CD8-positive, alpha-beta memory T cell (primary cell): ENCODE measurements around the gene S100A5. TPM values are rescaled to one million over a fixed set of nuclear protein-coding genes. Genes with fewer than 3 reads are reported as not detected.
"Not testable (repeated sequence)": the region's sequence is repeated elsewhere in the genome, so short reads cannot be mapped to it uniquely, and the experiment has no call there.

Source experiments
- CTCF ChIA-PET: fragments of 350-600 bp; sonication (Branson Sonifier 250); formaldehyde crosslinking; loops from one replicate; lab custom pipeline; 2021; ENCODE audit warnings: antibody characterized with exemption; lab: Charles Lee
- POLR2A ChIA-PET: fragments of 350-600 bp; sonication (Branson Sonifier 250); formaldehyde crosslinking; loops from one replicate; lab custom pipeline; 2021; ENCODE audit warnings: antibody characterized with exemption; lab: Charles Lee
- DNase-seq, 5 donors: peaks; one replicate each; pipeline versions ENCODE4 v3.0.0 to v3.0.0-alpha.2; 2020 to 2022; ENCODE audit warnings: mixed read lengths in 1 of 5
- H3K27ac ChIP-seq: one replicate; pipeline ENCODE4 v1.7.0; 2013; ENCODE audit warnings: low read depth, mild to moderate bottlenecking, low read length, moderate library complexity
- H3K27me3 ChIP-seq: 2 replicates; pipeline ENCODE4 v1.7.0; 2013; ENCODE audit warnings: low read length, mild to moderate bottlenecking; ENCODE audit not compliant: insufficient read depth, poor library complexity, severe bottlenecking
- H3K36me3 ChIP-seq: 2 replicates; pipeline ENCODE4 v1.7.0; 2013; ENCODE audit warnings: mild to moderate bottlenecking, low read length, moderate library complexity; ENCODE audit not compliant: insufficient read depth
- H3K4me1 ChIP-seq: 2 replicates; pipeline ENCODE4 v1.7.0; 2013; ENCODE audit warnings: mild to moderate bottlenecking, low read length, moderate library complexity; ENCODE audit not compliant: insufficient read depth
- H3K4me3 ChIP-seq: 2 replicates; pipeline ENCODE4 v1.7.0; 2013; ENCODE audit warnings: mild to moderate bottlenecking, low read length
- H3K9me3 ChIP-seq: 2 replicates; pipeline ENCODE4 v1.7.0; 2013; ENCODE audit warnings: mild to moderate bottlenecking, low read length
- H3K27ac Mint-ChIP-seq, 8 donors: one replicate each; pipeline ENCODE4 v1.8.0; 2020 to 2021; ENCODE audit warnings: mixed read lengths in 8 of 8, mild to moderate bottlenecking in 6 of 8, inconsistent platforms in 3 of 8, moderate library complexity in 3 of 8
- H3K27me3 Mint-ChIP-seq, 2 donors: one replicate each; pipeline ENCODE4 v1.8.0; 2020 to 2021; ENCODE audit warnings: mixed read lengths in 2 of 2, mild to moderate bottlenecking in 1 of 2, moderate library complexity in 1 of 2
- H3K36me3 Mint-ChIP-seq, 3 donors: one replicate each; pipeline ENCODE4 v1.8.0; 2020 to 2021; ENCODE audit warnings: mixed read lengths in 3 of 3, inconsistent platforms in 1 of 3, mild to moderate bottlenecking in 1 of 3
- H3K4me1 Mint-ChIP-seq, 3 donors: one replicate each; pipeline ENCODE4 v1.8.0; 2020 to 2021; ENCODE audit warnings: mixed read lengths in 3 of 3, inconsistent platforms in 1 of 3, mild to moderate bottlenecking in 1 of 3
- H3K4me3 Mint-ChIP-seq, 7 donors: one replicate each; pipeline ENCODE4 v1.8.0; 2020 to 2021; ENCODE audit warnings: mixed read lengths in 7 of 7, mild to moderate bottlenecking in 6 of 7, moderate library complexity in 4 of 7, inconsistent platforms in 2 of 7
- H3K9me3 Mint-ChIP-seq, 5 donors: one replicate each; pipeline ENCODE4 v1.8.0; 2020 to 2022; ENCODE audit warnings: mixed read lengths in 5 of 5, mild to moderate bottlenecking in 3 of 5, moderate library complexity in 2 of 5, inconsistent platforms in 1 of 5
- polyA plus RNA-seq: library from polyadenylated mRNA; unstranded; fragments of 300-500 nt; fragmentation: Illumina TruSeq; gene quantifications from one replicate; pipeline ENCODE4 v1.2.3, GENCODE V29; 2021
- total RNA-seq, 2 experiments: library from RNA; stranded (reverse); gene quantifications; one replicate each; pipeline ENCODE4 v1.2.3, GENCODE V29; 2021

Gene S100A5
- total and polyA plus RNA-seq, 3 experiments from 2014 or later: 0.61 to 1.6 (median 1.5) TPM

GRCh38 chr1:153520137-153520691, 20.5 kb downstream of the S100A5 start:
- not testable (repeated sequence) for H3K27me3 ChIP-seq, H3K36me3 ChIP-seq, DNase-seq, H3K4me3 Mint-ChIP-seq, H3K9me3 Mint-ChIP-seq, H3K27ac ChIP-seq, H3K4me1 ChIP-seq, H3K27me3 Mint-ChIP-seq, H3K36me3 Mint-ChIP-seq, H3K4me3 ChIP-seq, H3K9me3 ChIP-seq, H3K4me1 Mint-ChIP-seq
- ChIA-PET CTCF (interaction anchor here (1.2 to 4.2 kb wide), 6 partner anchors 10 to 48 kb away, joined by 3 to 31 read pairs (median 5); no protein-coding TSS in a partner anchor), POLR2A (interaction anchor here (1.0 to 1.5 kb wide), 2 partner anchors 12 to 25 kb away, joined by 3 read pairs; no protein-coding TSS in a partner anchor)
- H3K27ac Mint-ChIP-seq: peak overlapping the region in 1 of 8 donors; percentile 18

- CTCF ChIA-PET: interaction anchor here (3.8 to 4.2 kb wide), 2 partner anchors 9 to 14 kb away, joined by 27 to 31 read pairs; no protein-coding TSS in a partner anchor
- Histone ChIP-seq H3K36me3 (no peaks in the 10 kb centered on the region), H3K9me3 (no peaks in the 10 kb centered on the region), H3K4me1 (no peaks in the 10 kb centered on the region), H3K4me3 (no peak overlapping the region), H3K27me3 (no peaks in the 10 kb centered on the region), H3K27ac (no peak overlapping the region)
- Mint-ChIP-seq H3K9me3 (no peaks in the 10 kb centered on the region), H3K4me1 (peaks cover 5 to 7% (median 7%) of the 10 kb centered on the region in 3 donors), H3K27me3 (peaks cover 0 to 4% of the 10 kb centered on the region in 2 donors), H3K4me3 (no peak overlapping the region), H3K27ac (no peak overlapping the region), H3K36me3 (peaks cover 0 to 2% (median 0%) of the 10 kb centered on the region in 3 donors)
- POLR2A ChIA-PET: no interaction called here
- no peak for DNase-seq
Observed at GRCh38 chr1:153519242-153519641, 21.5 kb downstream of the S100A5 start.

GRCh38 chr1:153515504-153516394, 25.0 kb downstream of the S100A5 start:
- Mint-ChIP-seq H3K9me3 (no peaks in the 10 kb centered on the region), H3K4me3 (no peak overlapping the region), H3K36me3 (no peaks in the 10 kb centered on the region), H3K27ac (peak overlapping the region in 2 of 8 donors; percentile 51 to 83), H3K27me3 (peaks cover 0 to 4% of the 10 kb centered on the region in 2 donors), H3K4me1 (peaks cover 7% of the 10 kb centered on the region in 3 donors)
- CTCF ChIA-PET: interaction anchor here (0.9 to 2.1 kb wide), 2 partner anchors 17 to 52 kb away, joined by 4 to 9 read pairs; no protein-coding TSS in a partner anchor
- Histone ChIP-seq H3K27me3 (no peaks in the 10 kb centered on the region), H3K4me1 (peaks cover 2% of the 10 kb centered on the region), H3K36me3 (no peaks in the 10 kb centered on the region), H3K27ac (peak overlapping the region; percentile 22), H3K4me3 (no peak overlapping the region), H3K9me3 (no peaks in the 10 kb centered on the region)
- DNase-seq: no peak
- POLR2A ChIA-PET: no interaction called here

GRCh38 chr1:153513666-153514065, 27.1 kb downstream of the S100A5 start:
- H3K4me3 ChIP-seq: no peak overlapping the region
- H3K4me3 Mint-ChIP-seq: no peak overlapping the region

GRCh38 chr1:153513023-153513422, 27.7 kb downstream of the S100A5 start:
- no peaks in the 10 kb centered on the region for H3K27me3 Mint-ChIP-seq
- no peaks in the 10 kb centered on the region for H3K9me3 ChIP-seq
- CTCF ChIA-PET: interaction anchor here (1.0 kb wide), 2 partner anchors 20 to 55 kb away, joined by 3 to 4 read pairs; no protein-coding TSS in a partner anchor
- H3K4me3 ChIP-seq: no peak overlapping the region
- H3K4me1 Mint-ChIP-seq: peaks cover 7 to 8% (median 7%) of the 10 kb centered on the region in 3 donors
- no peak overlapping the region for H3K4me3 Mint-ChIP-seq
- no peak for DNase-seq
- H3K4me1 ChIP-seq: peaks cover 3% of the 10 kb centered on the region
- H3K27ac Mint-ChIP-seq: peak overlapping the region in 1 of 8 donors; percentile 48
- no peaks in the 10 kb centered on the region for H3K36me3 Mint-ChIP-seq
- H3K36me3 ChIP-seq: no peaks in the 10 kb centered on the region
- POLR2A ChIA-PET: interaction anchor here (1.3 kb wide), 1 partner anchor 51 kb away, joined by 3 read pairs; no protein-coding TSS in a partner anchor
- no peak overlapping the region for H3K27ac ChIP-seq
- no peaks in the 10 kb centered on the region for H3K9me3 Mint-ChIP-seq
- no peaks in the 10 kb centered on the region for H3K27me3 ChIP-seq

More at GRCh38 chr1:153513666-153514065, 27.1 kb downstream of the S100A5 start:
- H3K4me1 ChIP-seq: peaks cover 3% of the 10 kb centered on the region
- H3K27ac ChIP-seq: no peak overlapping the region
- H3K27me3 ChIP-seq: no peaks in the 10 kb centered on the region
- POLR2A ChIA-PET: interaction anchor here (1.3 kb wide), 1 partner anchor 51 kb away, joined by 3 read pairs; no protein-coding TSS in a partner anchor
- no peaks in the 10 kb centered on the region for H3K36me3 ChIP-seq
- no peaks in the 10 kb centered on the region for H3K9me3 ChIP-seq
- peaks cover 0 to 2% of the 10 kb centered on the region in 2 donors for H3K27me3 Mint-ChIP-seq
- no peak overlapping the region for H3K27ac Mint-ChIP-seq
- H3K36me3 Mint-ChIP-seq: no peaks in the 10 kb centered on the region
- peaks cover 7 to 8% (median 7%) of the 10 kb centered on the region in 3 donors for H3K4me1 Mint-ChIP-seq
- no peaks in the 10 kb centered on the region for H3K9me3 Mint-ChIP-seq
- CTCF ChIA-PET: interaction anchor here (1.0 to 1.2 kb wide), 3 partner anchors 19 to 54 kb away, joined by 3 to 4 read pairs (median 4); no protein-coding TSS in a partner anchor
- DNase-seq: no peak

- Histone ChIP-seq H3K4me1 (peaks cover 3% of the 10 kb centered on the region), H3K27ac (no peak overlapping the region), H3K4me3 (no peak overlapping the region), H3K36me3 (no peaks in the 10 kb centered on the region), H3K9me3 (no peaks in the 10 kb centered on the region), H3K27me3 (no peaks in the 10 kb centered on the region)
- ChIA-PET POLR2A (no interaction called here), CTCF (interaction anchor here (0.6 to 6.1 kb wide), 26 partner anchors 9 to 475 kb away, joined by 3 to 109 read pairs (median 4); partner anchors contain the start of genes CHTOP, RAB13, S100A2 and S100A6)
- H3K27ac Mint-ChIP-seq: peak overlapping the region in 2 of 8 donors; percentile 32 to 51
- no peaks in the 10 kb centered on the region for H3K36me3 Mint-ChIP-seq
- no peaks in the 10 kb centered on the region for H3K27me3 Mint-ChIP-seq
- DNase-seq: peak; percentile 64 to 85 (median 69)
- no peak overlapping the region for H3K4me3 Mint-ChIP-seq
- peaks cover 7 to 8% (median 7%) of the 10 kb centered on the region in 3 donors for H3K4me1 Mint-ChIP-seq
- no peaks in the 10 kb centered on the region for H3K9me3 Mint-ChIP-seq
Observed at GRCh38 chr1:153510984-153511410, 29.7 kb downstream of the S100A5 start.

GRCh38 chr1:153509729-153510354, 30.9 kb downstream of the S100A5 start:
- POLR2A ChIA-PET: interaction anchor here (1.1 kb wide), 1 partner anchor 58 kb away, joined by 3 read pairs; no protein-coding TSS in a partner anchor
- peaks cover 7 to 8% (median 7%) of the 10 kb centered on the region in 3 donors for H3K4me1 Mint-ChIP-seq
- H3K27ac Mint-ChIP-seq: peak overlapping the region in 3 of 8 donors; percentile 15 to 69 (median 50)
- CTCF ChIA-PET: interaction anchor here (0.6 to 6.1 kb wide), 21 partner anchors 8 to 240 kb away, joined by 3 to 109 read pairs (median 5); partner anchors contain the start of genes S100A2, S100A5 and S100A6
- no peaks in the 10 kb centered on the region for H3K9me3 Mint-ChIP-seq
- peaks cover 3% of the 10 kb centered on the region for H3K4me1 ChIP-seq
- H3K27me3 ChIP-seq: no peaks in the 10 kb centered on the region
- H3K9me3 ChIP-seq: no peaks in the 10 kb centered on the region
- H3K27me3 Mint-ChIP-seq: no peaks in the 10 kb centered on the region
- no peaks in the 10 kb centered on the region for H3K36me3 Mint-ChIP-seq
- DNase-seq: peak; percentile 41 to 78 (median 44)
- no peak overlapping the region for H3K4me3 Mint-ChIP-seq
- no peak overlapping the region for H3K27ac ChIP-seq
- H3K36me3 ChIP-seq: no peaks in the 10 kb centered on the region
- no peak overlapping the region for H3K4me3 ChIP-seq
